Right ventricle myocardium superior (tissue), 1 donor: Measurements from ENCODE around the gene TAAR9. TPM values are rescaled to one million over a fixed set of nuclear protein-coding genes. Genes with fewer than 3 reads are reported as not detected.
A peak's percentile ranks its signal among the peaks of the same experiment; 100 is the strongest.
"Not testable (repeated sequence)": the region's sequence is repeated elsewhere in the genome, so short reads cannot be mapped to it uniquely, and the experiment has no call there.

Source experiments
- ATAC-seq: fragments of 200-7000 bp; cut with Tn5 transposase; one replicate; pipeline ENCODE4 v1.9.1; 2020; ENCODE audit warnings: mild to moderate bottlenecking; ENCODE audit not compliant: poor library complexity
- DNase-seq: peaks from one replicate; pipeline ENCODE4 v3.0.0-alpha.2; 2020
- intact Hi-C: fragments of 100-400 bp; cut with DNase I; formaldehyde crosslinking; loops from one replicate; pipeline ENCODE4 v1.11.2; 2022
- total RNA-seq: library from RNA; stranded (reverse); fragmentation: NEBNext Ultra II Directional; extraction: Animal tissue kit (Norgen Biotek cat#: 25700); gene quantifications from one replicate; pipeline ENCODE4 v1.2.1, GENCODE V29; 2021
- donor health status: DM: no; HTN: yes; CAD: no; lungs with severe emphysema.

Gene TAAR9
- total RNA-seq, 1 donor from 2014 or later, result not detected

- intact Hi-C loops, result loop anchor here (10.0 kb wide), 1 partner anchor 302 kb away; the partner anchor contains the start of gene RPS12
- ATAC-seq (peak; percentile 99), DNase-seq (peak; percentile 95)
Observed at GRCh38 chr6:132512638-132513632, 25.1 kb upstream of the TAAR9 start, which contains the start of gene STX7. TSS of gene STX7 (minus strand) at chr6:132513116. CDS start at chr6:132503530, 9,586 bp downstream.

- ATAC-seq, result no peak
- intact Hi-C loops, result loop anchor here (10.0 kb wide), 1 partner anchor 301 kb away; the partner anchor contains the start of gene RPS12
- DNase-seq, result no peak
Observed at GRCh38 chr6:132513831-132514545, 24.1 kb upstream of the TAAR9 start.

GRCh38 chr6:132515386-132515785 lies 22.7 kb upstream of the TAAR9 start:
- DNase-seq (no peak), ATAC-seq (no peak)
- intact Hi-C loops, result loop anchor here (10.0 kb wide), 1 partner anchor 299 kb away; the partner anchor contains the start of gene RPS12

DNA sequence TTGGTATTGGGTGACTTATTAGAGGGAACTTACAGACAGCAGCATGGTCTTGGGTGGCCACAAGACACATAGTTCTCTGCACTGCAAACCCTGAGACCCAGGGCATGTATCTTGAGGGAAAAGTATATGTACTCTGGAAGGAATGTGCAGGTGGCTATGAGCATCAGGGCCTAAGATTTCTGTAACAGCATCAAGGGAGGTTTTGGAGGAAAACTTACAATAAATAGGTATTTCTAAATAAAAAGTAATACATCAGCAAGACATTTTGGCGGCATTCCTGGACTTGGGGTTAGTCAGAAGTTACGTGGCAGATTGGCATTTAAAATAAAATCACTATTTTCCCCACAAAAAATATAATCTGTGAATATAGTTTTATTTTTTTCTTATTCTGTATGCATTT lies 17.1 kb upstream of the TAAR9 start:
- intact Hi-C loops, result no loop called here
- ATAC-seq, result no peak
- DNase-seq, result no peak

DNA sequence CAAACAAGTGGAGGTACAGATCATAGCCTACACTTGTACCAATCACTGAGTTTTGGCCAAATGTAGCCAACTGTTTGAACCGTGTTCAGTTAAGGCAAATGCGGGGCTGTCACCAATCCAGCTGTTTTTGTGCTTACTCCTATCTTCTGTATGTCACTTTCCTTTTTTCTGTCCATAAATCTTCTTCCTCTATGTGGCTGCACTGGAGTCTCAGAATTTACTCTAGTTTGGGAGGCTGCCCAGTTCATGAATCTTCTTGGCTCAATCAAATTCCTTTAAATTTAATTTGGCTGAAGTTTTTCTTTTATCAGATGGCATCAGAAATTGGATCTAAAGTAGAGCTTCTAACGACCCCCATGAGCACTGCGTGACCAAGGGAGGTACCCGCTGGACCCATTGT lies 13.4 kb upstream of the TAAR9 start:
- ATAC-seq (no peak), DNase-seq (no peak)
- intact Hi-C loops, result no loop called here

- no peak for DNase-seq
- intact Hi-C loops, result no loop called here
Observed at GRCh38 chr6:132525866-132526265, 12.2 kb upstream of the TAAR9 start.

GRCh38 chr6:132526461-132526860 lies 11.6 kb upstream of the TAAR9 start:
- intact Hi-C loops, result no loop called here
- no peak for DNase-seq
- ATAC-seq, result no peak

More at GRCh38 chr6:132525866-132526265, 12.2 kb upstream of the TAAR9 start:
- no peak for ATAC-seq

DNA sequence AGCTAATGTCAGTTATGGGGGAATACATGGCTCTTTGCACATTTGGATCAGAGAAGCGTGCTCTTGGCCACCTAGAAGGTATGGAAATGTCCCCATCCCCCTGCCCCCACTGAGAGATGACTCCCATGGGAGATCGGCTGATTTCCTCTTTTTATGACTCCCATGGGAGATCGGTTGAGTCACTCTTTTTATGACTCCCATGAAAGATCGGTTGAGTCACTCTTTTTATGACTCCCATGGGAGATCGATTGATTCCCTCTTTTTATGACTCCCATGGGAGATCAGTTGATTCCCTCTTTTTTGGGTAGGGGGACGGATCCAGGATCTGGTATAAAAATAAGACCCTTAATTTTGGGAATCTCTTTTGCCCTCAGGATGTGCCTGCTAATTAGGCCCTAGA lies 10.3 kb upstream of the TAAR9 start:
- DNase-seq (no peak), ATAC-seq (no peak)
- intact Hi-C loops, result no loop called here

GRCh38 chr6:132530293-132530974 lies 7.6 kb upstream of the TAAR9 start:
- ATAC-seq (peak; percentile 85), DNase-seq (no peak)
- intact Hi-C loops, result no loop called here

DNA sequence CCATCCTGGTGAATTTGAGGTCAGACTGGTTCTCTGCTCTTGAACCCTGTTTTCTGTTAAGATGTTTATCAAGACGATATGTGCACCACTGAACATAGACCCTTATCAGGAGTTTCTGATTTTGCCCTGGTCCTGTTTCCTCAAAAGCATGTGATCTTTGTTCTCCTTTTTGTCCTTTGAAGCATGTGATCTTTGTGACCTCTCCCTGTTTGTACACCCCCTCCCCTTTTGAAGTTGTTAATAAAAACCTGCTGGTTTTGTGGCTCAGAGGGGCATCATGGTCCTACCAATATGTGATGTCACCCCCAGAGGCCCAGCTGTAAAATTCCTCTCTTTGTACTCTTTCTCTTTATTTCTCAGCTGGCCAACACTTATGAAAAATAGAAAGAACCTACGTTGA lies 3.5 kb upstream of the TAAR9 start:
- ATAC-seq, intact Hi-C loops, DNase-seq: not testable (repeated sequence)

GRCh38 chr6:132537145-132537544 lies 932 bp upstream of the TAAR9 start:
- DNase-seq, result no peak
- intact Hi-C loops, result no loop called here
- no peak for ATAC-seq

GRCh38 chr6:132544826-132545225 lies 6.7 kb downstream of the TAAR9 start:
- no peak for DNase-seq
- intact Hi-C loops, result no loop called here

DNA sequence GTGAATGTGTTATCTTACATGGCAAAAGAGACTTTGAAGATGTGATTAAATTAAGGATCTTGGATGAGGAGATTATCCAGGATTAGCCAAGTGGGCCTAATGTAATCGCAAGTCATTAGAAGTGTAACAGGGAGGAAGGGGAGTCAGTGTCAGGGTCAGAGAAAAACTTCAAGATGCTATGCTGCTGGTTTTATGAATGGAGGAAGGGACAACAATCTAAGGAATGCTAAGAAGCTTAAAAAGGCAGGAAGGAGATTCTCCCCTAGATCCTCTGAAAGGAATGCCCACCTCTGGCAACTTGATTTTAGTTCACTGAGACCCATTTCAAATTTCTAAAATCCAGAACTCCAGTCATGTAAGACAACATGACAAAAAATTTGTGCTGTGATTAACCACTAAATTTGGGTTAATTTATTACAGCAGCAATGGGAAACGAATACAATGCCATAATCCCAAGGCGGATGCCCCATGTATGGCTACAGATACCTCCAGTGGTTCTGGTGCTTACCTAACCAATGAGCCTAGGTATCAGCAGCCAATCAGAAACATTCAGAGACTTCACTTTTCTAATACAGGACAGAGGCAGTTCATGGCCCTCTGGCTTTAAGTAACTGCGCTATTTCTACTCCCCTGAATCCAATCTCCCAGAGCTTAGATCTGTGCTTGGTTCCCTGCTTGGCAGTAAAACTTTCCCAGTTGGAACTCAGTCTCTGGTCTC lies 10.8 kb downstream of the TAAR9 start:
- ATAC-seq, result no peak
- intact Hi-C loops, result no loop called here
- no peak for DNase-seq

More at GRCh38 chr6:132544826-132545225, 6.7 kb downstream of the TAAR9 start:
- ATAC-seq, result no peak

DNA sequence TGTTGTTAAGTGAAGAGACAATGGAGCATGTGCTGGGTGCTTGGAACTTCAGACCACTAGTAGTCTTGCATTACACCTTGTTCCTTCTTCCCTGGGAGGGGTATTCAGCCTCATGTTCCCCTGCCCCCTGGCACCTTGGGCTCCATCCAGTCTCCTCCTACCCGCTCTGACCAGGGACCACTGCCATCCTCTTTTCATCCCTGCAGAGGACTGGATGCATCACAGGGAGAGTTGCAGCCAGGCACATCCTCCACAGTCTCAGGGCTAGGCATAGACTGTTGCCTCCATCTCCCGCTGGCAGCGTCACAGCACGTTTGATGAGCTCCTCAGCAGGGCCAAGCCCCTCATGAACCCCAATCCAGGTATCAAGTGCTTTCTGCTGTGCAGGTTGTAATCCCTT lies 13.1 kb downstream of the TAAR9 start:
- intact Hi-C loops, result no loop called here
- DNase-seq (no peak), ATAC-seq (no peak)

- intact Hi-C loops, result no loop called here
- DNase-seq (no peak), ATAC-seq (no peak)
Observed at GRCh38 chr6:132552372-132552771, 14.3 kb downstream of the TAAR9 start, which contains the start of gene TAAR8. TSS of gene TAAR8 (plus strand) at chr6:132552672. CDS start at chr6:132552693, 21 bp downstream.

DNA sequence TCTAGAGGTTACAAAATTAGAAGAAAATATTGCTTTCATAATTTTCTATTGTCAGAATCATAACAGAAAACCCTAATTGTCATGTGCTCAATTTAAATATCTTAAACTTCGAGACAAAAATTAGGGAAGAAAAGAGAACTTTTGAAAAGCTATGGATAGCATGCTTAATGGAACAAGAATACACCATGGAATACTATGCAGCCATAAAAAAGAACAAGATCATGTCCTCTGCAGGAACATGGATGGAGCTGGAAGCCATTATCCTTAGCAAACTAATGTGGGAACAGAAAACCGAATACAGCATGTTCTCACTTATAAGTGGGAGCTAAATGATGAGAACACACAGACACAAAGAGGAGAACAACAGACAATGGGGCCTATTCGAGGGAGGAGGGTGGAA lies 22.0 kb downstream of the TAAR9 start:
- intact Hi-C loops, DNase-seq, ATAC-seq: not testable (repeated sequence)

GRCh38 chr6:132566404-132566803 lies 28.3 kb downstream of the TAAR9 start:
- intact Hi-C loops, result no loop called here
- no peak for ATAC-seq

DNA sequence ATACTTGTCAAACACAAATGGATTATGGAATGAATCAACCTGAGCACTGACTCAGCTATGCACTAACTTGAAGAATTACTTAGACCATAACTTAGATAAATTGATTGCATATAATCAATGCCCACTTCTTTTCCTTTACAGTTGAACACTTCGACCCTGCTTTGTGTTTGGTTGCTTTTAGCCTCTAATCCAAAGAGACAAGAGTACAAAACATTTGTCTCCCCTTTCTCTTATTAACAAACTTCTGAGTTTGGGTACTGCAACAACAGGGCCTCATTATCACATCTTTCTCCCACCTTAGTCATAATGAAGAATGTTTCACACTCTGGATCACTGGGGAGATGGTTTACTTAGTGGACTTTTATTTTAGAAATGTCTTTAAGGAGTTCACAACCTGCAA lies 29.5 kb downstream of the TAAR9 start:
- ATAC-seq (no peak), DNase-seq (no peak)
- intact Hi-C loops, result no loop called here

More at GRCh38 chr6:132566404-132566803, 28.3 kb downstream of the TAAR9 start:
- no peak for DNase-seq
